ENCODE results near the gene HGFAC. TPM values are rescaled to one million over a fixed set of nuclear protein-coding genes. Genes with fewer than 3 reads are reported as not detected.

Gene HGFAC
- total RNA-seq, 1 experiment from 2014 or later = 0.04 TPM

- no peak overlapping the region for H3K27ac ChIP-seq (ENCODE audit: low read length)
- peak; percentile 85 for TF ChIP-seq CTCF (conservative IDR thresholded peaks at IDR 0.05; ENCODE audit: low read depth, low read length)
- TF ChIP-seq EZH2 (IDR thresholded peaks at IDR 0.05; ENCODE audit: low read length, unreplicated experiment) = no peak
- TF ChIP-seq EZH2phosphoT487 (IDR thresholded peaks at IDR 0.05; ENCODE audit: borderline replicate concordance, low read length) = no peak
Observed at GRCh38 chr4:3480528-3481112, 38.9 kb downstream of the HGFAC start.

GRCh38 chr4:3481113-3481531 lies 39.4 kb downstream of the HGFAC start:
- Histone ChIP-seq H3K27me3 (ENCODE audit: low read length) (no peaks in the 10 kb centered on the region), H3K9me2 (replicated peaks; ENCODE audit: low read length) (no peaks in the 10 kb centered on the region), H3K9ac (ENCODE audit: low read length) (no peak overlapping the region), H3K79me2 (ENCODE audit: low read length) (no peaks in the 10 kb centered on the region), H3K27ac (ENCODE audit: low read length) (no peak overlapping the region), H4K20me1 (ENCODE audit: low read length) (no peaks in the 10 kb centered on the region), H3K4me3 (ENCODE audit: low read length) (no peak overlapping the region), H2AFZ (ENCODE audit: low read length) (no peak overlapping the region), H3K4me2 (ENCODE audit: low read length) (no peak overlapping the region), H3K36me3 (ENCODE audit: low read depth, low read length) (no peaks in the 10 kb centered on the region), H3K4me1 (ENCODE audit: insufficient read depth, low read length) (peaks cover 23% of the 10 kb centered on the region), H3F3A (ENCODE audit: low read length, unreplicated experiment) (no peaks in the 10 kb centered on the region), H3K9me3 (ENCODE audit: low read length) (no peaks in the 10 kb centered on the region)
- BruUV-seq (replicated peaks) = no TSS peak
- intact Hi-C loops (cut with micrococcal nuclease) = no loop called here
- ChIA-PET POLR2A (ENCODE audit: unreplicated experiment) (no interaction called here), CTCF (interaction anchor here (0.7 to 1.2 kb wide), 2 partner anchors 41 to 135 kb away, joined by 3 to 4 read pairs; no protein-coding TSS in a partner anchor)
- ATAC-seq (no peak), DNase-seq (no peak)
- TF ChIP-seq CTCF (conservative IDR thresholded peaks at IDR 0.05; ENCODE audit: low read depth, low read length) (no peak), EZH2phosphoT487 (IDR thresholded peaks at IDR 0.05; ENCODE audit: borderline replicate concordance, low read length) (no peak), EZH2 (IDR thresholded peaks at IDR 0.05; ENCODE audit: low read length, unreplicated experiment) (no peak)

More at GRCh38 chr4:3480528-3481112, 38.9 kb downstream of the HGFAC start:
- Histone ChIP-seq H3K4me3 (ENCODE audit: low read length) (no peak overlapping the region), H3K27me3 (ENCODE audit: low read length) (no peaks in the 10 kb centered on the region), H3K9me3 (ENCODE audit: low read length) (no peaks in the 10 kb centered on the region), H4K20me1 (ENCODE audit: low read length) (no peaks in the 10 kb centered on the region), H3K4me2 (ENCODE audit: low read length) (no peak overlapping the region), H3K36me3 (ENCODE audit: low read depth, low read length) (no peaks in the 10 kb centered on the region), H3K9me2 (replicated peaks; ENCODE audit: low read length) (no peaks in the 10 kb centered on the region), H3F3A (ENCODE audit: low read length, unreplicated experiment) (no peaks in the 10 kb centered on the region), H3K9ac (ENCODE audit: low read length) (no peak overlapping the region), H3K4me1 (ENCODE audit: insufficient read depth, low read length) (peaks cover 23% of the 10 kb centered on the region), H3K79me2 (ENCODE audit: low read length) (no peaks in the 10 kb centered on the region), H2AFZ (ENCODE audit: low read length) (no peak overlapping the region)
- peak; percentile 49 for ATAC-seq
- peak; percentile 74 for DNase-seq
- CTCF ChIA-PET = interaction anchor here (0.7 to 1.2 kb wide), 2 partner anchors 41 to 135 kb away, joined by 3 to 4 read pairs; no protein-coding TSS in a partner anchor
- POLR2A ChIA-PET (ENCODE audit: unreplicated experiment) = no interaction called here
- intact Hi-C loops (cut with micrococcal nuclease) = loop anchor here (1.0 kb wide), 1 partner anchor 134 kb away; no protein-coding TSS in a partner anchor
- no TSS peak for BruUV-seq (replicated peaks)

- POLR2A ChIA-PET (ENCODE audit: unreplicated experiment) = no interaction called here
- Histone ChIP-seq H4K20me1 (ENCODE audit: low read length) (no peaks in the 10 kb centered on the region), H2AFZ (ENCODE audit: low read length) (no peak overlapping the region), H3K4me3 (ENCODE audit: low read length) (no peak overlapping the region), H3K4me2 (ENCODE audit: low read length) (no peak overlapping the region), H3K9me3 (ENCODE audit: low read length) (no peaks in the 10 kb centered on the region), H3K9ac (ENCODE audit: low read length) (no peak overlapping the region), H3K79me2 (ENCODE audit: low read length) (no peaks in the 10 kb centered on the region), H3K9me2 (replicated peaks; ENCODE audit: low read length) (no peaks in the 10 kb centered on the region), H3K27ac (ENCODE audit: low read length) (no peak overlapping the region), H3K36me3 (ENCODE audit: low read depth, low read length) (no peaks in the 10 kb centered on the region), H3K27me3 (ENCODE audit: low read length) (no peaks in the 10 kb centered on the region), H3F3A (ENCODE audit: low read length, unreplicated experiment) (no peaks in the 10 kb centered on the region), H3K4me1 (ENCODE audit: insufficient read depth, low read length) (peaks cover 23% of the 10 kb centered on the region)
- intact Hi-C loops (cut with micrococcal nuclease) = no loop called here
- no TSS peak for BruUV-seq (replicated peaks)
- CTCF ChIA-PET = no interaction called here
- no peak for TF ChIP-seq EZH2 (IDR thresholded peaks at IDR 0.05; ENCODE audit: low read length, unreplicated experiment)
- TF ChIP-seq CTCF (conservative IDR thresholded peaks at IDR 0.05; ENCODE audit: low read depth, low read length) = no peak
- no peak for TF ChIP-seq EZH2phosphoT487 (IDR thresholded peaks at IDR 0.05; ENCODE audit: borderline replicate concordance, low read length)
- DNase-seq (no peak), ATAC-seq (no peak)
Observed at GRCh38 chr4:3481783-3482393, 40.1 kb downstream of the HGFAC start.
